Measurements from ENCODE around the gene GMDS. TPM values are rescaled to one million over a fixed set of nuclear protein-coding genes. Genes with fewer than 3 reads are reported as not detected.

Gene GMDS
- total RNA-seq, 1 experiment from 2014 or later = 23.6 TPM

DNA sequence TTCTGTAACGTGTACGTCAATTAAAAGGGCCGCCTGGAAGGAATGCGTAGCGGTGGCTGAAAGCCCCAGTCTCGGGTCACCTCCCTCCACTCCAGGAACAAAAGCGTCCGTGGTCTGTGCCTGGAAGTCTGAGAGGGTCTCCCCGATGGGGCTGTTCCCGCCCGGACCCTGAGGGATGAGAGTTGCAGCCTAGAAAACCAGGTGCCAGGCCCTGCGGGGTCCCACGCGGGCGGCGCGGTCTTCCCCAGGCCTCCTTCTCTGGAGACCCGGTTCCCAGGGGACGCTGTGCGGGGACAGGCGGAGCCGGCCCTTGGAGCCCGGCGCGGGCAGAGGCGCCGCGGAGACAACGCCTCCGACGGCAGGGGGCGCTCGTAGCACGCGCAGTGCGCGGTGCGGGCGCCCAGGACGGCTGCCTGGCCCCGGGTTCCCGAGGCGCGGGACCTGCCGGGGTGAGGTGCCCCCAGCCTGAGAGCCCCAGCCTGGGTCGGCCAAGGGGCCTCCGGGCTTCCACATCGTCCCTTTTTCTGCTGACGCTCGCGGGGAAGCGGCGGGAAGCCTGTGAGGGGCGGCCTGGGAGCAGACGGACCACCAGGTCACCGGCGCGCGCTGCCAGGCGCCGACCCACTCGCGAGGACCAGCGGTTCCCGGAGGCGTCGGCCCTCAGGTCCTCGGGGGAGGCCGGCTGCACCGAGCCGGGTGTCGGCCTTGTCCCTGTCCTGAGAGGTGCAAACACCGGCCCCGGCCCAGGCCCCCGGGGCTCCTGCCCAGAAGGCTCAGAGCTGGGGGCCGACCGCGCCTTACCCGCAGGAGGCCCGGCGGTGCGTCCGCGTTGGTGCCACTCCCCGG lies 641.0 kb downstream of the GMDS start:
- peak; percentile 21 for DNase-seq (ENCODE audit: low spot score)

DNA sequence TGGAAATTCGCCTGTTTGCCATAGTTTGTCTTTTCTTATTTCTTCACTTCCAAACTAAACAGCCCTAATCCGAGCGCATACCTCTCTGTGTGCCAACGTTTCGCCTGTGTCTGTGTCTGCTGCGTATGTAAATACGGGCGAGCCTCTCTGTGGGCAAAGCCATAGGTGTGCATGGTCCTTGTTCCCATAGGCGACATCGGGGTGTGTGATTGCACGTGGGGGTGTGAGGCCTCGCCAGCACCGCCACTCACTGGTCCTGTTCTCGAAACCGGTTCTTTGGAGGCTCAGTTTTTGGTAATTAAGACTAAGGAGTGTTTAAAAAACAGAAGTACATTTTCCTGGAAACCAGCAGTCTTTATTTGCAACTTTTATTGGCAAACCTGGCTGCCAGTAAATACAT lies 641.7 kb downstream of the GMDS start:
- no peak for DNase-seq (ENCODE audit: low spot score)

DNA sequence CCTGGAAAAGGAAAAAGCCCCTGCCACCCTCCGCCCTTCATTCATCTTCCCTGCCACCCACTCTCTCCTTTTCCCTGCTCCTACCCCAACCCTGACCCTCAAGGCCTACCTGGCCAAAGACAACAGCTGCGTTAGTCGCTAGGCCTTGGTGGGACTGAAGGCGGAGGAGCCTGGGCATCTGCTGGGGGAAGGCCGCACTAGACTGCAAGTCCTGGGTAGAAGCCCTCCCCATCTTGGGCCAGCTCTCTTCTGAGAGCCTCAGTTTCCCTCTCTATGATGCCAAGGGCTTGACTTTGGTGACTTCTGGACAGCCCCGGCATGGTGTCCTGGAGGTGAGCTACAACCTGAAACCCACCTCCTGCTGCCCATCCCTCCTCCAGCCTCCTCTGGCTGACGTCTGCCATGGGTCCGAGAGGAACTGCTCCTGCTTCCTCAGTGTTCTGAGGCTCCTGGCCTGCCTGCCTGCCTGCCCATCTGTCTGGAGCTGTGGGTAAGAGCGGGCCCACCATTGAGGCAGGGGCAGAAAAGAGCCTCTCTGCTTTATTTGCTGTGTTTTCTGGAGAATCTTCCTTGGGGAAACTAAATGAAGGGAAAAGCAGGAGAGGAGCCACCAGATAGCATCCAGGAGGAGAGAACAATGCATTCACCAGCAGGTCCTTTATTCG lies 643.2 kb downstream of the GMDS start:
- DNase-seq (ENCODE audit: low spot score) = no peak

DNA sequence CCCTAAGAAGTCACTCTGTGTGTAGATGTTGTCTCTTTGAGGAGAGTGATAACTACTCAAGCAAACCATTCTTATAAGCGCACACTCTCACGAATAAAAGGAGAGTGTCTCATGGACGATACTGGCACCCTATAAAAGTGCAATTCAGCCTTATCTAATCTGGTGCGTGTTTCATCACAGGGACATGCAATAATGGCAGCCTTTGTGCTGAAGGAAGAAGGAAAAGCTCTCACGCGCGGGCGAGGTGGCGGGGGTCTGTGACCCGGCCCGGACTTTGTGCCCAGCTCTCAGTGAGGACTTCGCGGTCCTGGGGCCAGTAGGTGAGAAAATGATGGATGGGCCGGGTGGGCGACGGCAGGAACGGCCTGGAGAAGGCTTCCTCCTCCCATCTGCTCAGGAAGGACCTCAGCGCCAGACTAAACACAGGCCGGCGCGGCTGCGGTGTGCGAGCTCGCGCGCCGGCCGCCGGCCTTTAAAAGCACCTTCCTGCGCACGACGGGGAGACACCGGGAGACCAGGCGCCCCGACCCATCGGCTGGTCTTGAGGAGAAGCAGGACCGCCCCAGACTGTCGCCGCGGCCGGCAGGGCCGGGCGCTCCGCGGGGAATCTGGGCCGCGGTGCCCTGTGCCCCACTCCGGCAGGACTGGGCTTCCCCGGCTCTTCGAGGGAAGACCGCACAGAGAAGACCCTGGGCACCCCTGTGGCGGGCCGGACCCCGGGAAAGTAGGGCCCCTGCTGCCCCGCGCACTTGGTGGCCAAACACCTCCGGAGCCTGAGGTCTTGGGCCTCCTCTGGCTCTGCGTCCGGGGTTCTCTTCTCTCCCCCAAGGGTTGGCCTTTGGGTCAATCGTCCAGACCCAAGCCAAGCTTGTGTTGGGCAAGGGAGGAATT lies 644.0 kb downstream of the GMDS start:
- no peak for DNase-seq (ENCODE audit: low spot score)

DNA sequence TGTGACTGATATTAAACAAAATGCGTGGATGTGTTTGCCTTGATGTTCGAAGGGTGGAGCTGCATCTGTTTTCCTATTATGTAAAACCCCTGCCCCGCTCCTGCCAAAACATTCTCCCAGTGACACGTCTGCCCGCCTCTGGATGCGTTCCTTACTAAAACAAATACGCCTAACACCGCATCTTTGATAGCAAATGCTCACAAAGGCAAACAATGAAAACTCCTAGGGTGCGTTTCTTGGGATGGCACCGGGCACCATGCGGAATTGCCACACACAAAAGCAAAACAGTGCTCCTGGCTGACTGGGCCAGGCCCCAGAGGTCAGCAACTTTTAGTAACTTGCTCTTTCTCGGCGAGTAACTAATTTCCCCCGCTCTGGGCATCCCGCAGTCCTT lies 644.6 kb downstream of the GMDS start:
- DNase-seq (ENCODE audit: low spot score) = no peak

DNA sequence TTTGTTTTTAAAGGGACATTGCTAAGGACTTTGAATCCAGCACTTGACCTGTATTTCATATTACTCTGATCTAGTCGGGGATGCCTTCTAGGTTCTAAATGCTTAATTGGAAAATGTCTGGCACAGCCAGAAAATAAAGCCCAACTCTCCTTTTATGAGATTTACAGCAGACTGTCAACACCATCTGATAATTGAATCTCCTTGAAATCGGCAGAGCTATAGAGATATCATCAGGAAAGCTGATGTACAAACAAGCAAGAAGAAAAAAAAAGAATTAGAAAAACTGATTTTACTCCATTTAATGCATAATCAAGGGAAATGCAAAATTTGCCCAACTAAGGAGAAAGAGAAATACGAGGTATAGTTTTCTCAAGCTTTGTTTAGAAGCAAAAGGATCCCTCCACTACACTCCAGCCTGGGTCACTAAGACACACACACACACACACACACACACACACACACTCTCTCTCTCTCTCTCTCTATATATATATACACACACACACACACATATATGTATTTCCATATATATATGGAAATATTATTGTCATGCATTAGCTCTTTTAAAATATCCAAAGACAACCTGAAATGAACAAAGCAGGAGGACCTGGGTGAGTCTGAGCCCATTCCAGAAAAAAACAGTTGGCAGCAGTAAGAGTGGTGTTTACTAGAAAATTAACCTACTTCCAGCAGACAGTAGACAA lies 645.2 kb downstream of the GMDS start:
- no peak for DNase-seq (ENCODE audit: low spot score)

DNA sequence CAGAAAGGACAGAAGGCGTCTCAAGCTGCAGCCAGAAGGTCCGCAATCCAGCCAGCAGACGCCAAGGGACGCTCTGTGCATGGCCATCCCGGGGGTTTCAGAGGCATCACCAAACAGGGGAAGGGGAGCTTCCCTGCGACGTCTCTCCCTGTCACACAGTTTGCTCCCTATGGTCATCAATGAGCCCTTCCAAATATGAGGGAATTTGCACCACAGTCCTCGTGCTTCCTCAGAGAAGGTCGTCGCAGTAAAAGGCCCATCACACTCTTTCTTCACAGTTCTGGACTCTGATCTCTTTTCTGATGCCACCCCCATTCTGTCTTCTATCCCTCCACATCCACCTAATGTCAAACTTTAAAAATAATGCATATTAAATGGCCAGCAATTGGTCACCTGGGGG lies 645.9 kb downstream of the GMDS start:
- no peak for DNase-seq (ENCODE audit: low spot score)

DNA sequence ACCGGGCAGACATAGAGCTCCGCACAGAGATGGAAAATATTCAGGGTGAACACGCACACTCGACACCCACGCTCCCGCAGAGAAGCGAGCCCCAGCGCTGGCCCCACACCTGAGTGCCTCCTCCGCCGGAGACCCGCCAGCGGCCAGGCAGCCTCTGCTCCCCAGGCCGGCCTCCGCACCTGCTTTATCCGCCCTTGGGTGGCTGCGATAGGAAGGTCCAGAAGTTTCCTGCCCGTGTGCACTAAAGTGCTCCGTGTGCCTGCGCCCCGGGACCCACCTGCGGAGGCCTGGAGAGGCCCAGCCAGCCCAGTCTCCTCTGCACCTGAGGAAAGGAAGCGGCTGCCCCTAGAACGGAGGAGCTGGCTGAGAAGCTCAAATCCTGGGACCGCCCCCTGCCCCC lies 646.5 kb downstream of the GMDS start:
- DNase-seq (ENCODE audit: low spot score) = no peak

DNA sequence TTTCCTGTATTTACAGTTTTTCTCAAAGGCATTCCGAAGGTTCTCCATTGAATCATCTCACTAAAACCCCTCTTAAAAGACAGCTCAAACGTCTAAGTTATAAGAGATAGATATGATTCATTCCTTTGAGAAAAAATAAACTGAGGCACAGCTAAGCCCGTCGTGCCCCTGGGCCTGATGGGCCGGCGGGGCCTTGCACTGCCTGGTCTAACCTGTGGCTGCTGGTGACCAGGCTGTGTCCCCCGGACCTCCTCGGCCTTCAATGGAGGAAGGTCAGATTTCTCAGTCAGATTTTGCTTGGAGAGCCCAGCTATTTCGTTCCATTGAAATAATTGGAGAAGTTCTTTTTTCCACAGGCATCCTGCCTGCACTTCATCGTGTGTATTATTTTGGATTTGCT lies 647.0 kb downstream of the GMDS start:
- DNase-seq (ENCODE audit: low spot score) = no peak

DNA sequence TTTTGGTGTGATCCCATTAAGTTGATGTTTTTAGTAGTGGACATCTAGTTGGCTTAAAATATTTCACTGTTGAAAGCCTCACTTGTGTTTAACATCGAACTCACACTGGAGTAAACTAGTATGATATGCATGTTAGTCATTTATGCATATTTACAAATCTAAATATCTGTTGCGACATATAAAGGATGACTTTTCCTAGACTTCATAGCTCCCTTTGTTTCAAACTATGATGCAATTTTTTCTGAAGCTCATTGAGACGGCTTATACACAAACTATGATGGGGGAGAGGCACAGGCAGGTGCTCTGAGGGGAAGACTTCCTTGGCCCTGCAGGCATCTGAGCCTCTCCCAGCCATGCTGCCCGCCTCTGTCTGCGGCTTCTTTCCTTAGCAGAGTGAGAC lies 647.5 kb downstream of the GMDS start:
- peak; percentile 41 for DNase-seq (ENCODE audit: low spot score)

DNA sequence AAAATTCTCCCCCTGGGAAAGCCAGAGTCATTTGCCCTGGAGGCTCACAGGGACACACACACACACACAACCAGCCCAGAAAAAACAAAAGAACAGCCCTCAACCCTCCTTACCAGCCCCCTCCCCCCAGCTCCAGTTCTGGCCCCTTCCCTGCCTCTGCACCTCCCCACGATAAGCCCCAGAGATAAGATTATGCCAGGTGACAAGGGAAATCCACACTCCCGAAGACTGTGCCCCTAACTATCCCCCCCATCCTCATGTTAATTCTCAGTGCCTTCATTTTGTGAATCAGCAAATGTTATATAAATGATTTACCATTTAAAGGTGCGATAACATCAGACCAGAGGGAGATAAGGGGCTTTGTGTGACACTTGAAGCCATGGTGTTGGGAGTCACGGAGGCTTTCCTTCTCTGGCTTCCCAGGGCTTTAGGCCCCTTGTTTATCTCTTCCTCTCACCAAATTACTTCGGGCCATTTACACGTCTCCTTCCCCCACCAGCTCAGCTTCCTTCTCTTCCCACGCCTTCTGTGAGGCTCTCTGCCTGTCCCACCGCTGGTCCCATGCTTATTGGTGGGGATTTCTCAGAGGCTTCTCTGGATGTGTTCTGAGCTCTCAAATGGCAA lies 648.2 kb downstream of the GMDS start:
- DNase-seq (ENCODE audit: low spot score) = peak; percentile 29

DNA sequence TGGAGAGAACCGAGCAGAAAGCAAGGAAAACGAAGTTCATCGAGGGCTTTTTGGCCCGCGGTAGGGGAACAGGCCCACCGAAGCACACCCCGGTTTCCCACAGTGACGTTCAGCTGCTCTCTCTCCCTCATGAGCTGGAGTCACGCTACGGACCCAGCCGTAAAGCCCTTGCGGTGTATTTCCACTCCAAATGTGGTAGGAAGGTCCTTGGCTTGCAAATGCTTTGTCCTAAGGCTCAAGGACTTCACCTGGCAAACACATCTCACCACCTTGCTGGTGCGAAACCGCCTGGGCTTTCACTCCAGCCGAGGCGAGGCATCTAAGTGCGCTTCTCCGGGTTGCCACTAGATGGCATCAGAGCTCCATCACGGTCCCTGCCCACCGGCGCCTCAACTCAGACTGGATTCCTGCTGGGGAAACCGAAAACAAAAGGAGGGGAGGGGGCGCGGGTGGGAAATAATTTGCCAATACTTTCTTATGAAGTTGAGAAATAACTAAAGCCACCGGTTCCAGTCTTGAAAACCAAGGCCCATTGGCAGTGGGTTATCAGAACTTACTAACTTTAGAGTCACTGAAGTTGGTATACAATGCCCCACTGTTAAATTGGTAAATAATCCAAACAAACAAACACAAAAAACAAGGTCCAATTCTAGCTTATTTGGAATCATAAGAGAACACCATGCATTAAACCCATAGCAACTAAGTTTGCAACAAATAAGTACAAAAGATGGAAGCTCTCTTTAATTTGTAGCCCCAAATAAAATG lies 649.1 kb downstream of the GMDS start:
- peak; percentile 33 for DNase-seq (ENCODE audit: low spot score)

DNA sequence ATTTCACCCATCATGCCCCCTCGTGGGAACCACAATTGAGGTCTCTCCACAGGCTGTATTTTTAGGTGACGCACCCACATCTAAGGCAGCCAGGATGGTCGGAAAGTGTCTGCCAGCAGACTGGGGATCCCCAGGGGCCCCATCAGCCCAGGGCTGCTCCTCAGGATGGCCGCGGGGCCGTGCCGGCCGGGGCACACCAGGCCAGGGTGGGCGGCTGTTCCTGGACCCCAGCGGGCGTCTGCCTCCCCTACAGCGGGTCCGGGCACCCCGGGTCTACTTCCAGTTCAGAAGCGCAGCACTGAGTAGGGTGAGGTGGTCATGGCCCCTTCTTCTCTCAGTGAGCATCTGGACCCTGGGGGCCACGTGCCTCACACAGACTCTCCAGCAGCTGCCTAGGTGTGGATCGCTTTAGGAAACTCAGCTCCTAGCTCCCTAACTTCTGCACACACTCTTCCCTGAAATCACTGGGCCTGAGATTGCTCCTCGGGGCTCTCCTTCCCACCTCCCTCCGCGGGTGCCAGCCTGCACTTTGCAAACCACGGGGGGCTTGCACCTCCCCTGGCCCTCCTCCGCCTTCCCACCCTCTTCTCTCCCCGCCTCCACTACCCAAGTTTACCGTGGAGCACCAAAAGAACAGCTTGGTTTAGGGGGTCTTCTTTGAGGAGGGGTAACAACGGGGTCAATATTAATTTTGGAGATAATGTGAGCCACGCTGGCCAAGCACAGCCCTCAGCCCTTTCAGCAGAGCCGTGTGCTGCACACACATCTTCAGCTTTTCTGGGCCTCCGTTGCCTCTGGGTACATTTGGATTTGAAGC lies 649.9 kb downstream of the GMDS start:
- no peak for DNase-seq (ENCODE audit: low spot score)

DNA sequence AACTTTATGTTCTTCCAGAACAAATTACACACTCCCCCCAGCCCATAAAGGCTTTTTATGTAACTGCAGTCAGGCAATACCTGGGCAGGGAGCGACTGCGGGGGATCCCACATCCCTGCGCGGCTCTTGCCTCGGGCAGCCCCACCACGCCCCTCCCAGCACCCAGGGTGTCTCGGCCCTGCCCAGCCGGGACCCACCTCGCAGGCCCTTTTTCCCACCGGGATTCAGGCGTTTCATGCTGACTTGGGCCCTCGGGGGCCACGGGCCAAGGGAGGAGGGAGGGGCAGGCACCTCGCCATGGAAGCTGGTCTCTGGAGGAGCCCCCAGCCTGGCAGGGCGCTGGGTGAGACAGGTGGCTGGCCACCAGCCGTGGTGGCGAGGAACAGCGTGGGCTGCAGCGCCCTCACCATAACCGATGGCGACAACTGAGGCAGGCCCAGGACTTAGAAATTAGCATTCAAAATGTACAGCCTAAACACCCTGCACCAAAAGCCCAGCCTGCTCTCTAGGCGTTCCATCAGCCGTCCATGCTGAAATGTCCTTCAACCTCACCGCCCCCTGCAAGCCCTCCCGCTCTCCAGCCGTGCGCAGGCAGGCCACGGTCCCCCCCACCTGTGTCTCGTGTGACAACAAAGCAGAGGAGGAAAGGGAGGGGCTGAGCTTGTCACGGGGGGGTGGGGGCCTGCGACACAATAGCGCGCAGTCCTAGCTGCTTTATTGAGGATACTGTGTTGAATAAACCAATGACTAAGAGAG lies 650.8 kb downstream of the GMDS start:
- no peak for DNase-seq (ENCODE audit: low spot score)

DNA sequence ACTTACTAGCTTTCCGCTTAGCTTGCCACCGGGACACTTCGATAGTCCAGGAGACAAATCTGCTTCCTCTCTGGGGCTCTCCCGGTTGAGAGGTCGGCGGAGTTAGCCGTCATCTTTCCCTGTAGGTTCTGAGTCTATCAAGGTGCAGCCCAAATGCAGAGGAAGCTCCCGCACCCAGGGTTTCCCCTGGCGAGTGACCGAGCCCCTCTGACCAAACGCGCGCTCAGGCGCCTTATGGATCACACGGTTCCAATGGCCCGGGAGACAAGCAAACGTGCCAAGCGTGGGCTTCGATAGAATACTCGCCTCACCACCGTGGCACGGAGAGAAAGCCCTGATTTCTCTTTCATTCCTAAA lies 651.5 kb downstream of the GMDS start:
- DNase-seq (ENCODE audit: low spot score) = no peak

DNA sequence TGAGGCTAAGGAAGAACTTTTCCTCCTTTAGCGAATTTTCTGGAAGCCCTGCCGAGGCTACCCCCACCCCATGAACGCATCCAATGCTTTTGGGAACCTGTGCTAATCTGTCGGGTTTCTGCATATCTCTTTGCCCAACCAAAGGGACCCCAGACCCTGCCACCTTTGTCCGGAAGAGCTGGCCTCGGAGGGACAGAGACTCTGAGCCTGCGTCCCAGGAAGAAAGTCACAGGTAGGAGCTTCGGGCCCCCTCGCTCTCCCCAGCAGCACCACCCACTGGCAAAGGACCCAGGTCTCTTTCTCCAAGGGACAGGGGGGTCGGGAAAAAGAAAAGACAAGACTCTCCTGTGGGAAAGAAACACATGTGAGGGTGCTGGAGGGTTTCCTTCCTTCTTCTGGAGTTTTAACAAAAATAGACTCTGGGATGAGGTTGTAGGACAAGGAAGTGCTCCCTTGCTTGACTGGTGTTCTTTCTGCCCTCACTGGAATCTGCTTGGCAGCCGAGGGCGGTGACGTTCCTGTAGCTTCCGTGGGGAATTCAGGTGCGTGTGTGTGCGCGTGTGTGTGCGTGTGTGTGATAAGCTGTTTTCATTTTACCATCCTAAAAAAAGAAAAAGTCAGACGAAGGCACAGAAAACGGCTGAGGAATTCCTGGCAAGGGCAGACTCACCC lies 652.0 kb downstream of the GMDS start:
- DNase-seq (ENCODE audit: low spot score) = no peak

DNA sequence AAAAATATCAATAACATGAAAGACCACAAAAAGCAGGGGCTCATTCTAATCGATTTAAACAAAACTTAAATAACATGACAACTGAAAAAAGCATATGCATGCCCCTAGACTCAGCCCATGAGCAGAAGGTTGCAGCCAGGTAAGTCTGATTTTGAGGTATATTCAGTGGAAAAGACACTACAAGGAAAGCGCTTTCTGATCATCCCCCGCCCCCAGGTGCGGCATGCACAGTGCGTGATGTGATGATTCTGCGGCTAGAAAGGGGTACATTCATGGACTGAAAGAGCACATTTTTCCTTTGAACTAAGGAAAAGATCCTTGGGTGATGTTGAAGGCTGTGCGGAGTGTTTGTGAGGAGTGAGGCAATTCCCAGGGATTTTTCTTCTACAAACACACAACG lies 652.6 kb downstream of the GMDS start:
- DNase-seq (ENCODE audit: low spot score) = no peak

DNA sequence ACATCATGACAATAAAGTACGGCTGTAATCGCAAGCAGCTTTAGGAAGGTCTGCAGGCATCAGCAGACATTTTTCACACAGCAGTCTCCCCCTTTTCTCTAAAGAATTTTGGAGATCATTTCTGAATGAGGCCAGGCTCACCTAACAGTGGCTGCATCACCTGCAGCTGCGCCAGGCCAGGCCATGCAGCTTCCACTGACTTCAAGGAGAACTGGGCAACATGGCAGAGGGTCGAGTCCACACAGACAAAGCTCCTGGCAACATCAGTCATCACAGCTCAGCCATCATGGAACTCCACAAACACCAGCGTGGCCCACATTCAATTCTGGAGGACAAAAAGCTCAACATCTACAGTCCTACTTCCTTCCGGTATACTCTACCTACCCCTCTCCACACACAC lies 653.5 kb downstream of the GMDS start:
- DNase-seq (ENCODE audit: low spot score) = no peak
